Loucy (cell line): ENCODE results near the gene FOXP1.
A peak's percentile ranks its signal among the peaks of the same experiment; 100 is the strongest.

Source experiments
- H2AFZ ChIP-seq: fragments of 200-600 bp; sonication (generic); 2 replicates; pipeline ENCODE4 v1.6.0; 2016; ENCODE audit warnings: antibody characterized with exemption, mild to moderate bottlenecking, low read length, moderate library complexity
- H3F3A ChIP-seq: fragments of 200-600 bp; 2 replicates; pipeline ENCODE4 v1.6.0; 2016; ENCODE audit warnings: antibody characterized with exemption, low read depth, mild to moderate bottlenecking
- H3K27me3 ChIP-seq: fragments of 200-600 bp; sonication (generic); 2 replicates; pipeline ENCODE4 v1.6.1; 2014; ENCODE audit warnings: low read length, mild to moderate bottlenecking; ENCODE audit not compliant: insufficient read depth, poor library complexity, severe bottlenecking
- H3K36me3 ChIP-seq: fragments of 200-600 bp; sonication (generic); 2 replicates; pipeline ENCODE4 v1.6.1; 2016; ENCODE audit warnings: low read length; ENCODE audit not compliant: insufficient read depth
- H3K4me1 ChIP-seq: fragments of 200-600 bp; sonication (generic); 2 replicates; pipeline ENCODE4 v1.5.1; 2014; ENCODE audit warnings: low read length, mild to moderate bottlenecking; ENCODE audit not compliant: insufficient read depth, poor library complexity, severe bottlenecking
- H3K4me2 ChIP-seq: fragments of 200-600 bp; sonication (generic); 2 replicates; pipeline ENCODE4 v1.6.0; 2014; ENCODE audit warnings: antibody characterized with exemption, low read length, low read depth, mild to moderate bottlenecking; ENCODE audit not compliant: poor library complexity, severe bottlenecking
- H3K4me3 ChIP-seq: fragments of 200-600 bp; sonication (generic); 2 replicates; pipeline ENCODE4 v1.5.1; 2014; ENCODE audit warnings: low read length, mild to moderate bottlenecking, mixed read lengths; ENCODE audit not compliant: poor library complexity, severe bottlenecking
- H3K79me2 ChIP-seq: fragments of 200-600 bp; sonication (generic); 2 replicates; pipeline ENCODE4 v1.6.1; 2014; ENCODE audit warnings: low read length; ENCODE audit not compliant: insufficient read depth
- H3K9ac ChIP-seq: fragments of 200-600 bp; sonication (generic); 2 replicates; pipeline ENCODE4 v1.6.0; 2014; ENCODE audit warnings: mild to moderate bottlenecking, low read depth, low read length, moderate library complexity; ENCODE audit not compliant: poor library complexity, severe bottlenecking
- H3K9me2 ChIP-seq: fragments of 200-600 bp; sonication (generic); replicated peaks from 2 replicates; pipeline ENCODE4 v1.6.1; 2016; ENCODE audit warnings: low read depth, low read length, mixed read lengths
- H3K9me3 ChIP-seq: fragments of 200-600 bp; sonication (generic); 2 replicates; pipeline ENCODE4 v1.6.1; 2014; ENCODE audit warnings: mild to moderate bottlenecking, antibody characterized with exemption, low read length, low read depth; ENCODE audit not compliant: insufficient read depth
- H4K20me1 ChIP-seq: fragments of 200-600 bp; sonication (generic); 2 replicates; pipeline ENCODE4 v1.6.0; 2014; ENCODE audit warnings: antibody characterized with exemption, low read length, mild to moderate bottlenecking; ENCODE audit not compliant: insufficient read depth, poor library complexity, severe bottlenecking
- CTCF ChIP-seq: fragments of 200-600 bp; sonication (generic); conservative IDR thresholded peaks from 2 replicates; pipeline ENCODE4 v1.5.1; 2014; ENCODE audit warnings: mild to moderate bottlenecking, antibody characterized with exemption, low read length
- EZH2phosphoT487 ChIP-seq: fragments of 200-600 bp; IDR thresholded peaks from 2 replicates; pipeline ENCODE4 v1.6.1; 2018; ENCODE audit warnings: antibody characterized with exemption, mild to moderate bottlenecking, moderate library complexity, borderline replicate concordance

Gene FOXP1

GRCh38 chr3:71545330-71545729 lies 38.2 kb downstream of the FOXP1 start:
- Histone ChIP-seq H3K9ac (no peak overlapping the region), H3K4me1 (peaks cover 61% of the 10 kb centered on the region)
- TF ChIP-seq CTCF (no peak), EZH2phosphoT487 (no peak)

DNA sequence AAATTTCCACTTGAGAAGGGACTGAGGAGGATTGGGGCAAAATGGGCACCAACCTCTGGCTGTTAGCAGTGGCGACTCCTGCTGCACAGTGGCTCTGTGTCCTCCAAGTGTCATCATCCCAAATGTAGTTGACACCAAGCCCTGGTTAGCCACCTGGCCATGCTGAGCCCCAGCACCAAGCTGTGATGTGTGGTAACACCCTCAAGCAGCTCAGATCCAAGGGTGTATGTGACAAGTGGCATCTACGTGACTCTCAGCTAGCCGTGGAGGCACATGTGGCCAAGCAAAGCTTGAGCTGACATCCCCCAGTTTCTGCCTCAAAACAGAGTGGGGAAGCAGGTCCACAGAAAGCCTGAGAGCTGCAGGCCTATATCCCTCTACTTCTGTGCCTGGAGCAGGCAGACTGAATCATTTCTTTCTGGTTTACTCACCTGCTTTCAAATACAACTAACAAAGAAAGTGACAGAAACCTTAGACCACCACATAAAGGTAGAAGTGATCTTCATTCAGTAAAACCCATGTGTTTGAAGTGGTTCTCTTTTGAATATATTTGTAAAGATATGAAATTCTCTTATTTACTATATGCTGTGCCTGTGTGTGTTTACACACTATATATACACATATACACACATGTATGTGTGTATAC lies 40.0 kb downstream of the FOXP1 start:
- Histone ChIP-seq H2AFZ (no peak overlapping the region), H3K9ac (peak overlapping the region; percentile 89), H3K9me3 (no peaks in the 10 kb centered on the region), H3K4me3 (peak overlapping the region; percentile 74), H3K9me2 (no peaks in the 10 kb centered on the region), H3F3A (peaks cover 8% of the 10 kb centered on the region), H3K4me2 (peak overlapping the region; percentile 95), H3K27me3 (no peaks in the 10 kb centered on the region), H3K36me3 (no peaks in the 10 kb centered on the region), H3K4me1 (peaks cover 60% of the 10 kb centered on the region), H3K79me2 (peaks cover 34% of the 10 kb centered on the region), H4K20me1 (no peaks in the 10 kb centered on the region)
- TF ChIP-seq EZH2phosphoT487 (no peak), CTCF (no peak)

More at GRCh38 chr3:71545330-71545729, 38.2 kb downstream of the FOXP1 start:
- Histone ChIP-seq H2AFZ (no peak overlapping the region), H3K27me3 (no peaks in the 10 kb centered on the region), H4K20me1 (no peaks in the 10 kb centered on the region), H3K9me3 (no peaks in the 10 kb centered on the region), H3K9me2 (no peaks in the 10 kb centered on the region), H3K4me3 (no peak overlapping the region), H3K36me3 (no peaks in the 10 kb centered on the region), H3F3A (peaks cover 8% of the 10 kb centered on the region), H3K79me2 (peaks cover 38% of the 10 kb centered on the region), H3K4me2 (no peak overlapping the region)

GRCh38 chr3:71542521-71543370 lies 40.8 kb downstream of the FOXP1 start:
- Histone ChIP-seq H3K27me3 (no peaks in the 10 kb centered on the region), H3K4me1 (peaks cover 53% of the 10 kb centered on the region), H3K9me2 (no peaks in the 10 kb centered on the region), H4K20me1 (no peaks in the 10 kb centered on the region), H3K36me3 (no peaks in the 10 kb centered on the region), H3K4me3 (peak overlapping the region; percentile 74), H3K9me3 (no peaks in the 10 kb centered on the region), H3F3A (peaks cover 8% of the 10 kb centered on the region), H3K9ac (peak overlapping the region; percentile 89), H3K79me2 (peaks cover 27% of the 10 kb centered on the region), H3K4me2 (peak overlapping the region; percentile 95), H2AFZ (peak overlapping the region; percentile 29)
- no peak for TF ChIP-seq CTCF
- TF ChIP-seq EZH2phosphoT487 = no peak
